NCI-H2081 (cell line): ENCODE results near the gene HOXC10.

ENCODE experiments used
- DNase-seq, 2 experiments: peaks; one replicate each; lab custom pipeline; 2025; lab: John Stamatoyannopoulos, UW

The HOXC10 gene

DNA sequence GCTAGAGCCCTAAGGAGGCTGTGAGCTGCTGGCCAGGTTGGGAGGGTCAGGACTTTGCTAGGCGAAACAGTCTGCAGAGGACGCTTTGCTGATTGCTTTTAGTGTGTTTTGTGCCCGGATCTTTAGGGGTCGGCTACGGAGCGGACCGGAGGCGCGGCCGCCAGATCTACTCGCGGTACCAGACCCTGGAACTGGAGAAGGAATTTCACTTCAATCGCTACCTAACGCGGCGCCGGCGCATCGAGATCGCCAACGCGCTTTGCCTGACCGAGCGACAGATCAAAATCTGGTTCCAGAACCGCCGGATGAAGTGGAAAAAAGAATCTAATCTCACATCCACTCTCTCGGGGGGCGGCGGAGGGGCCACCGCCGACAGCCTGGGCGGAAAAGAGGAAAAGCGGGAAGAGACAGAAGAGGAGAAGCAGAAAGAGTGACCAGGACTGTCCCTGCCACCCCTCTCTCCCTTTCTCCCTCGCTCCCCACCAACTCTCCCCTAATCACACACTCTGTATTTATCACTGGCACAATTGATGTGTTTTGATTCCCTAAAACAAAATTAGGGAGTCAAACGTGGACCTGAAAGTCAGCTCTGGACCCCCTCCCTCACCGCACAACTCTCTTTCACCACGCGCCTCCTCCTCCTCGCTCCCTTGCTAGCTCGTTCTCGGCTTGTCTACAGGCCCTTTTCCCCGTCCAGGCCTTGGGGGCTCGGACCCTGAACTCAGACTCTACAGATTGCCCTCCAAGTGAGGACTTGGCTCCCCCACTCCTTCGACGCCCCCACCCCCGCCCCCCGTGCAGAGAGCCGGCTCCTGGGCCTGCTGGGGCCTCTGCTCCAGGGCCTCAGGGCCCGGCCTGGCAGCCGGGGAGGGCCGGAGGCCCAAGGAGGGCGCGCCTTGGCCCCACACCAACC, 44.8 kb downstream of the HOXC10 start:
- no peak for DNase-seq

DNA sequence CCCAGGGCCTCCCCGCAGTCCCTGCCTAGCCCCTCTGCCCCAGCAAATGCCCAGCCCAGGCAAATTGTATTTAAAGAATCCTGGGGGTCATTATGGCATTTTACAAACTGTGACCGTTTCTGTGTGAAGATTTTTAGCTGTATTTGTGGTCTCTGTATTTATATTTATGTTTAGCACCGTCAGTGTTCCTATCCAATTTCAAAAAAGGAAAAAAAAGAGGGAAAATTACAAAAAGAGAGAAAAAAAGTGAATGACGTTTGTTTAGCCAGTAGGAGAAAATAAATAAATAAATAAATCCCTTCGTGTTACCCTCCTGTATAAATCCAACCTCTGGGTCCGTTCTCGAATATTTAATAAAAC, 45.5 kb downstream of the HOXC10 start:
- no peak for DNase-seq

DNA sequence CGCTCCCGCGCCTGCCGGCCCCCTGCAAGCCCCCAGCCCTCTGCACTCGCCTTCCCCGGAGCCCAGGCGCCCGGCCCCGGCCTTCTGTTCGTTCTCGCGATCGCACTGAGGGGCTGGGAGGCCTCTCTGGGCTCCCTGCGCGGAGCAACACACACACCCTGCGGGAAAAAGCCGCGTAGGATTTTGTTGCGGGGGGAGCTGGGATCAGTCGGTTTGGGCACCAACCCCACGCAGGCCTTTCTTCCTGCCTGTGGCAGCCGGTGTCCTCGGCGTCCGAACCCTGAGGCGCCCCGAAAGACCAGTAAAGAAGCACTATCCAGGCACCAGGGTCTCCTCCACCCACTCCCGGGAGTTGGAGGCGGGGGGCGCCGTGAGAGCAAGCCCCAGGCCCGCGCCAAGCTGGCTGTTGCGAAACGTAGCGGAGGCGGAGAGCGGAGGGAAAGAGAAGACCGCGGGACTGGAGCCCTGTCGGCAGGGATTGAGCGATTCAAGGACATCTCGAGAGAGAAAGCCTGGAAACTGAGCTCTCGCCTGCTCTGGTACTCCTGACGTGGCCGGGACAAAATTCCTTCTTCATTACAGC, 46.0 kb downstream of the HOXC10 start:
- no peak for DNase-seq

GRCh38 chr12:54031480-54031879, 46.5 kb downstream of the HOXC10 start:
- DNase-seq = no peak

DNA sequence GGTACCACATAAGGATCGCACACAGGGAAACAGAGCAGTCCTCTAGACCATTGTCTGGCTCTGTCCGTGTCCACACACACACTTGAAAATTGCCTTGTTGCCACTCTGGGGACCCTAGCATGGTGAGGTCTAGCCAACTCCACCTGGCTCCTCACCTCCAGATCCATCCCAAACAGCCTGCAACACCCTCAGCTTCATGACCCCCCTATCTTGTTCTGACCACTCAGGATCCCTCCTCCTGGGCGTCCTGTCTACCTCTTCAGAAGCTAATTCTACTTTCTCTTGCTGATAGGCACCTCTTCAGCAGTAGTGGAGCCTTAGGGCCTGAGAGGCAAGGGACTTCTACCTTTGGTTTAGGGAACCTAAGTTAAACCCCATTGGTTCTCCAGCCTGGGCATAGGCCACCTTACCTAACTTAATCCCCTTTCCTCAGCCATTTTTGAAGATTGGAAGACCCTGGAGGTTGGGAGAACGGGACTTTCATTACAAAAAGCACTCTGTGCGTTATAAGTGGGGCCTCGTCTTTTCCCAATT, 47.2 kb downstream of the HOXC10 start:
- DNase-seq = no peak

- DNase-seq = peak; percentile 56 to 70
Observed at GRCh38 chr12:54032627-54033100, 47.7 kb downstream of the HOXC10 start, which contains the start of gene HOXC5. TSS of gene HOXC5 (plus strand) at chr12:54033050. CDS start at chr12:54033123, 73 bp downstream.

GRCh38 chr12:54033106-54033979, 48.4 kb downstream of the HOXC10 start:
- DNase-seq = peak in 1 of 2 experiments; percentile 30

- DNase-seq = no peak
Observed at GRCh38 chr12:54033980-54034784, 49.2 kb downstream of the HOXC10 start.

DNA sequence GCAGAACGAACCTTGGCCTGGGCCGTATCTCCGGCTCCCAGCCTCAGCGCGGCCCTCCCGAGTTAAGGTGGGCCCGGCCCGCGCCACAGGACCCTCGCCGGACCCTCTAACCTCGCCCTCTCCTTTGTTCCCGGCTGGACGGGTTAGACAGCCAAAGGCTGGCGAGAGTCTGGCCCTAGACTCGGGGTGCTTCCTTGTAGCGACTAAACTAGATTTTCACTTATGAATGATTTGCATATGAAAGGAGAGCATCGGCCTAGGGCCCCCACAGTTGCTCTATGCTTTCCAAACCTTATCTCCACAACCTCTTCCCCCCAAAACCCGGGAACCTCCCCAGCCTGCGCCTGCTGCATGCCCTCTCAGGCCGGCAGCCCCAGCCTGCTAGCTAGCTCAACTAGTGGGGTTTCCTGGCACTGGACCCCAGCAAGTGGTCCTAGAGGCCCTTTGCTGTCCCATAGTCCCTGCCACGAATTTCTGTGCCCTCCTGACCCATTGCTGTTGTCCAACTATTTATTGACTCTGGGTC, 49.9 kb downstream of the HOXC10 start:
- DNase-seq = no peak

- DNase-seq = no peak
Observed at GRCh38 chr12:54035568-54036264, 50.8 kb downstream of the HOXC10 start.

DNA sequence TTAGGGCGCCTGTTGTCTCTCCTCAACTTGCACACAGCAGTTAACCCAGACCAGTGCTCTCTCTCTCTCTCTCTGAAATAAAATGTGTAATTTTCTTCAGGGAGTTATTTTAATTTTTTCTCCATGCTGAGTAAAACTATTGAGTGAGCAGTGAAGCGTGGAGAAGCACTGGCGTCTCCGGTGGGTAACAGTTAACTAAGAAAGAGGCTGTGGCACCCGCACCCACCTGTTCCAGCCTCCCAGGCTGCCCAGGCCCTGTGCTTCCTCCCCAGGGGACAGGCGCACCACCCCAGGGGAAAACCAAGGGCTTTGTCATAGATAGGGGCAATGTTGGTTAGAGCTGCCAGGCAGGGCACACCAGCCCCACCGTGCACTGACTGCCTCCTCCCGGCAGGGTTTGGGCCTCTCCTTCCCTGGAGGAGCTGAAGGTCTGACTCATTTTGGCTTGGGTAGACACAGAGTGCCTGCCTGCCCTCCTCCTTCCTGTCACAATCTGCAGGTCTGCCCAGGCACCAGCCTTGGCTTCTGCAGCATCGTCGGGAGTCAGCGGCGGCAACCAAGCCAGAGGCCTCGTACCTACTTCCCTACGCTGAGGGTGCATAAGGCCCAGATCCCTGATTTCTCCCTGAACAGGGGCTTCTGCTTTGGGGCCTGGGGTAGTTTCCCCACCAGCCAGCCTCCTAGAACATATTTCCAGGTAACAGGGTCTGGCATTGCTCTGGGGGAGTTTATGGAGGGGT, 51.8 kb downstream of the HOXC10 start:
- DNase-seq = no peak

- no peak for DNase-seq
Observed at GRCh38 chr12:54037360-54038283, 52.7 kb downstream of the HOXC10 start.

- DNase-seq = no peak
Observed at GRCh38 chr12:54038284-54038870, 53.4 kb downstream of the HOXC10 start.

GRCh38 chr12:54038871-54039414, 54.0 kb downstream of the HOXC10 start:
- DNase-seq = peak in 1 of 2 experiments; percentile 37

DNA sequence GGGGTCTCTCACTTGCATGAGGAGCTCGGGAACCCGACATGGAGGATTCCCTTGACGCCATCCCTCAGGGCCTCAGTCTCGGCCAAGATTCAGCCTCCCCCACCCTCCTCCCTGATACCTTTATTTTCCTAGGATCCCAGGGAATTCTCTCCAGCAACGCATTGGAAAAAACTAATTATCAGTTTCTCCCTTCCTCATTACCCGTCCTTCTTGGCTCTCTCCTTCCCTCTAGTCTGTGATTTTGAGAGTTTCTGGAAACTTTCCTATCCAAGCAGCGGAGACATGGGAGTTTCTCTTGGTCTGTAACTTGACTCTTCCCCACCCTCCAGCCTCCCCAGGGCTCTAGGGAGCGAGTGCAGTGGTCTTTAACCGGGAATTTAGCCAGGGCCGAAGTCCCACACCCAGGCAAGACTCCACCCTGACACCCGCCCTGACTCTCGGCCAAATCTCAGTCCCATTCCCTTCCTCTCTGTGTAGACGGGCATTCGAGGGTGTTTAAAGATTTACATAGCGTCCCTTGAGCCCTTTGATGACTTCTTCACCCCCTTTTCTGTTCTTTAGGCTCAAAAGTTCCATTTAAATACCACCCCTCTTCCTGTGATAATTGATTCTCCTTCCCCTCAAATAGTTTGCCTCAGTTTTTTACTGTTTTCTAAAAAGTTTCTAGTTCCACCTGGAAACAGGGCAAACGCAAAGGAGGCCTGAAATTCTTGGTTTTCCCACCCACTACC, 54.6 kb downstream of the HOXC10 start:
- no peak for DNase-seq
